Bronchial epithelial cell (primary cell): ENCODE results near the gene ALPI. TPM values are rescaled to one million over a fixed set of nuclear protein-coding genes. Genes with fewer than 3 reads are reported as not detected.
"Not testable (repeated sequence)": the region's sequence is repeated elsewhere in the genome, so short reads cannot be mapped to it uniquely, and the experiment has no call there.

Source experiments
- DNase-seq: peaks from one replicate; pipeline ENCODE4 v3.0.0-alpha.2; 2010; ENCODE audit warnings: low read depth
- FAIRE-seq: peaks from 2 replicates; lab custom pipeline; 2011; peaks lifted over from hg19 to GRCh38; lab: Jason Lieb, UNC
- H3K27me3 ChIP-seq: 2 replicates; pipeline ENCODE4 v1.5.1; 2011; ENCODE audit warnings: low read length; ENCODE audit not compliant: control insufficient read depth, insufficient read depth
- H3K36me3 ChIP-seq: 2 replicates; pipeline ENCODE4 v1.5.1; 2011; ENCODE audit warnings: low read length; ENCODE audit not compliant: control insufficient read depth, insufficient read depth
- H3K4me3 ChIP-seq: 2 replicates; pipeline ENCODE4 v1.5.1; 2011; ENCODE audit warnings: mild to moderate bottlenecking, low read depth, low read length, control low read depth
- total RNA-seq: library from RNA; depleted of rRNA; stranded (reverse); fragments of >200 nt; gene quantifications from 2 replicates; pipeline ENCODE4 v1.2.1, GENCODE V29; 2014
- TF ChIP-seq, protein P1 (sequence below): IDR thresholded peaks from 2 replicates; pipeline ENCODE4 v1.5.1; 2011; ENCODE audit warnings: mild to moderate bottlenecking, moderate library complexity, low read length, control low read depth, inconsistent platforms; ENCODE audit not compliant: insufficient read depth, severe bottlenecking

The ALPI gene
- total RNA-seq, 1 donor from 2014 or later, result not detected

DNA sequence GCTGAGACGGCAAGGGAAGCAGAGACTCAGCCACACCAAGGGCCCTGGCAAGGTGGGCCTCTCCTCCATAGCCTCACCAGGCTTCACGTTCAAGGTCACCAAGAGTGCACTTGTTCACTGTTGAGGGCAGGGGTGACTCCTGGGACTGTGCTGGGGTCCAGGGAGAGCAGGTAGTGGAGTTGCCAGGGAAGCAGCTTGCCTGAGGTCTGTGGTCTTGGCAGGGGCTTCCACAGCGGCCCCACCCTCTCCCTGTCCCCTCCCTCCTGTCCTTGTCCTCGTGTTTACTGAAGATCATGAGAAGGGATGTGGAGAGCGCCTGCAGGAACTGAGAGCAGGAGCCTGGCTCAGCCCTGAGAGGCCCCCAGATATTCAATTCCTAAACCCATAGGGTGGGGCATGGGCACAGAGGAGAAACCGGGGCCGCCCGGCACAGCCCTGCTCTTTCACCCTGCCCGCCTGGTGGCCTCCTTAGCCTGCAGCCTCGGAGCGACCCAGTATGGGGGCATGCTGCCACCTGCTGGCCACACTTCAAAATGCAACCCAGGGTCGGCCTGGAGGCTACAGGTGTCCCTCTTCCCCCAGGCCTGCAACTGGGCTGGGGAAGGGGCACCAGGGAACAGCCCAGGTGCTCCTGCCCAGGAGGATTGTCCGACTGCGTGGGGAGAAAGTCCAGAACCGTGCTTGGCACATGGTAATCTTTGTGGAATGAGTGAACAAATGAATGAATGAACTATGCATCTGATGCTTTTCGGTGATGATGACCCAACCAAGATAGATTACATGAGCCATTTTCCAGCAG lies 15.5 kb upstream of the ALPI start:
- H3K27me3 ChIP-seq, H3K4me3 ChIP-seq, FAIRE-seq, H3K36me3 ChIP-seq: not testable (repeated sequence)
- DNase-seq, result peak; percentile 48
- TF ChIP-seq, protein P1, sequence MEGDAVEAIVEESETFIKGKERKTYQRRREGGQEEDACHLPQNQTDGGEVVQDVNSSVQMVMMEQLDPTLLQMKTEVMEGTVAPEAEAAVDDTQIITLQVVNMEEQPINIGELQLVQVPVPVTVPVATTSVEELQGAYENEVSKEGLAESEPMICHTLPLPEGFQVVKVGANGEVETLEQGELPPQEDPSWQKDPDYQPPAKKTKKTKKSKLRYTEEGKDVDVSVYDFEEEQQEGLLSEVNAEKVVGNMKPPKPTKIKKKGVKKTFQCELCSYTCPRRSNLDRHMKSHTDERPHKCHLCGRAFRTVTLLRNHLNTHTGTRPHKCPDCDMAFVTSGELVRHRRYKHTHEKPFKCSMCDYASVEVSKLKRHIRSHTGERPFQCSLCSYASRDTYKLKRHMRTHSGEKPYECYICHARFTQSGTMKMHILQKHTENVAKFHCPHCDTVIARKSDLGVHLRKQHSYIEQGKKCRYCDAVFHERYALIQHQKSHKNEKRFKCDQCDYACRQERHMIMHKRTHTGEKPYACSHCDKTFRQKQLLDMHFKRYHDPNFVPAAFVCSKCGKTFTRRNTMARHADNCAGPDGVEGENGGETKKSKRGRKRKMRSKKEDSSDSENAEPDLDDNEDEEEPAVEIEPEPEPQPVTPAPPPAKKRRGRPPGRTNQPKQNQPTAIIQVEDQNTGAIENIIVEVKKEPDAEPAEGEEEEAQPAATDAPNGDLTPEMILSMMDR, result peak; percentile 94

DNA sequence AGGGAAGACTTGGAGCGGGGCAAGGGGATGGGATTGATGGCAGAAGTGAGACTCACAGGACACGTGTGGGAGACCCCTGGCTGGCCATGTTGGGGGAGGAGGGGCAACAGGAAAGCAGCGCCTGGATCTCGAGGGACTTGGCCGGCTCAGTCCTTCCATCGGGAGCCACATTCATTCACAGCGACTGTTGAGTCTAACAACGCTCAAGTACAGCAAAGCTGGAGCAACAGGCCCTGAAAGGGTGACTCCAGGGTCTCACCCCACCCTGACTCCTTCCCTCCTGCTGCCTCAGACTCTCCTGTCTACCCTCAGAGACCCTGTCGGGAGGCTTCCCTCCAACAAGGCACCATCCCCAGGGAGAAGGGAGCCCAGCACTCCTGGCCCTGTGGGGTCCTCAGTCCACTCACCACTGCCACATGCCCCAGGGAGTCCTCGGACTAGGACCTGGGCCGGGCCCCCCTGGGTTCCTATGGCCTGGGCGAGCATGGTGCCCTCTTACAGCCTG lies 14.8 kb upstream of the ALPI start:
- Histone ChIP-seq H3K27me3 (no peaks in the 10 kb centered on the region), H3K4me3 (no peak overlapping the region), H3K36me3 (no peaks in the 10 kb centered on the region)
- TF ChIP-seq, protein P1, result no peak
- DNase-seq (no peak), FAIRE-seq (peak; percentile 18)

DNA sequence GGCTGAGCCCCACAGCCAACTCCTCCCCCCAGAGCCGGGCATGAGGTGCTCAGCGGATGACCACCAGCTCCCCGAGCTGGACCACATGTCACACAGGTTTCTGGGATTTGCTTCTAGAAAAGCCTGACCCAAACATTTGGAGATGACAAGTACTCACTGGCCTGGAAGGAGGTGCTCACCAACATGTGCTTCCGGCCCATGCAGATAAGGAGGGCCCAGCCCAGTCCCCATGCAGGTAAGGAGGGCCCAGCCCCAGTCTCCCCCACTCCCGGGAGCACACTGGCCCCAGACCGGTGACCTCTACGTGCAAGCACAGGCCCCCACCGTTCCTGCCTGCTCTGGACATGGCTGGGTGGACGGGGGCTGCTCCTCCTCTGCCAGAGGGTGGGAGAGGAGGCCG lies 14.0 kb upstream of the ALPI start:
- H3K36me3 ChIP-seq, H3K27me3 ChIP-seq, DNase-seq, H3K4me3 ChIP-seq: not testable (repeated sequence)
- FAIRE-seq, result peak; percentile 66

DNA sequence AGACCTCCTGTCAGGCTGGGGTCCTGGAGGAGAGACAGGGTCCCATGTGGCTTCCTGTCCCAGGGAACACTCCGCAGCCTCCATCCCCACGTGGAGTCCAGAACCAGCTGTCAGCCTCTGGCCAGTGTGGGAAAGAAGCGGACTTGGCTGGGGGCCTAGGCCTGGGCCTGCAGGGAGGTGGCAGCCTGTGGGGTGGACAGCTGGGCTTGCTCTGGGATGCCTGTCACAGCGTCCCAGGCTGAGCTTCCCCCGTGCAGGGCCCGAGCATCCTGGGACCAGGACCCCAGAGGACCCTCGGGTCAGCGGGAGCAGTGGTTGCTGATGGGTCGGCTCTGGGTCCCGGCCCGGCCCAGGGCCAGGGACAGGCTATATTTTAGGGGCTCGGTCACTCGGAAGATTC lies 13.5 kb upstream of the ALPI start:
- H3K27me3 ChIP-seq, H3K36me3 ChIP-seq, FAIRE-seq, DNase-seq, H3K4me3 ChIP-seq: not testable (repeated sequence)

DNA sequence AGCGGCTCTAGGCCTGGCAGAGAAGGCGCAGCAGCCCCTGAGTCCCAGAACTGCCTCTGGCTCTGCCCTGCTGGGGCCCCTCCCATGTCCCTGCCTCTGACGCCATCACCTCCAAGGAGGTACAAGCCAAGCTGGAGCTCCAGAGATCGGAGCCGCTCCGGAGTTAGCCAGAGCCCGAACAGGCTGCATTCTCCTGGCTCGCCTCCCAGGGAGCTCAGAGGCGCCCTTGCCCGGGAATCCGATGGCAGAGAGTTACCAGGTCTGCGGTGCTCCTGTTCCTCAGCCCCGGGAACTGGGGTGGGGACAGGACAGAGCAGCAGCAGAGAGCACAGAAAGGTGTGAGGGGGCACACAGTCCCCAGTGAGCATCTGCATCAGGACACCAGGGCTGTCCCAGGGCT lies 12.9 kb upstream of the ALPI start:
- not testable (repeated sequence) for FAIRE-seq, DNase-seq, H3K27me3 ChIP-seq, H3K4me3 ChIP-seq, H3K36me3 ChIP-seq

DNA sequence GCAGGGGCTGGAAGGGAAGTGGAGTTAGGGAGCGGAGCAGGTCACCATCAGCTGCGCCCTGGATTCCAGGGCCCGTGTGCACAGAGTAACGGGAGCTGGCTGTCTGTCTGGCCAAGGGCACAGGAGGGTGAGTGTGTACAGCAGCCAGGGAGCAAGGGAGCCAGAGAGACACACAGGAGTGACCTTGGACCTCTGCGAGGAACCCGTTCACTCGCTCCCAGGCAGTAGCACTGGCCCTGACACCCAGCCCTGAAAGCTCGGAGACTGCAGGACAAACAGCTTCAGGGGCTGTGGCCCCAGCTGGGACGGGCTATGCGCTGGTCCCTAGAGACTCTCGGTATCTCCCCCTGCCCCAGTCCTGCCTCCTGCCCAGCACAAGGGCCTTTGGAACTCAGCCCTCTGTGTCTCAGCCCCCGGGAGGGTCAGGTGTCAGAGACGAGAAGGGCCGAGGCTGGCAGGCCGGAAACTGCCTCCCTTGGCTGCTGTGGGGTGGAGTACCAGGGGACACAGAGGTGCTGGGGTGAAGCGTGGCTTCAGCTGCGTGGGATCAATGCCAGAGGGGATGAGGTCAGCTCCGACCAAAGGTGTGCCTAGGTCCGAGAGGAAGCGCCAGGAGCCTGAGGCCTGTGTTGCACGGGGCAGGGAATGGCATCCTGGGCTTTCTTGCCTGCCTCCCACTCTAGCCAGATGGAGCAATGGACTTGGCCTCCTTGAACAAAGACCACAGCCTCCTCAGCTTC lies 12.1 kb upstream of the ALPI start:
- DNase-seq, FAIRE-seq, H3K27me3 ChIP-seq, H3K36me3 ChIP-seq, H3K4me3 ChIP-seq: not testable (repeated sequence)

DNA sequence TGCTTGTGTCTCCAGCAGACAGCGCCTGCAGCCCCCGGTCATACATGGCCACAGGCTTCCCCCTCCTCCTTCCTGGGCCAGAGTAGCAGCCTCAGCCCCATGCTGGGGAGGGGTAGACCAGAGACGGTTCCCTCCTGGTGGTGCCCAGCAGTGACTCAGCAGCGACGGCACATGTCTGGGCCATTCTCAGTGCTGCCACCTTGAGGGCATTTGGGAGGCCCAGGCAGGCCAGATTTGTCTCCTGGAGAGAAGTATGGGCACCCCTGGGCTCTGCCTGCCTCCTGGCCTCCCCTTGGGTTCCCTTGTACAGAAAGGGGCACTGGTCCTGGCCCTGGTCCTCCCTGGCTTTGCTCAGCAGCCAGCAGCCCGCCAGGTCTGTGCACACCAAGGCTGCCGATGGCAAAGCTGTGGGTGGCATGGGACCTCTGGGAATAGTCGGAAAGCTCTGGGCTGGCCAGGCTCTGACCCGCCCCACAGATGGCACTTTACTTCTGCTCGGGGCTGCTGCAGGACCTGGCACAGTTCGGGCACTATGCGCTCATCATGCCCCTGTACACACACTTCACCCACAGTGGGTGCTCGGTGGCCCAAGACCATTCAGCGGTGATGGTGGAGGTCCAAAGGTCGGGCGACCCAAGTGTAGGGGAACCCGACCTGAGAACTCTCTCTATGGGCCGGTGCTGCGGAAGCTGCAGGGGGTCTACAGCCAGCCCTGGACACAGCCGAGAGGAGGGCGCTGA lies 11.4 kb upstream of the ALPI start:
- Histone ChIP-seq H3K36me3 (no peaks in the 10 kb centered on the region), H3K4me3 (no peak overlapping the region), H3K27me3 (no peaks in the 10 kb centered on the region)
- TF ChIP-seq, protein P1, result peak; percentile 90
- peak; percentile 58 for DNase-seq
- no peak for FAIRE-seq

DNA sequence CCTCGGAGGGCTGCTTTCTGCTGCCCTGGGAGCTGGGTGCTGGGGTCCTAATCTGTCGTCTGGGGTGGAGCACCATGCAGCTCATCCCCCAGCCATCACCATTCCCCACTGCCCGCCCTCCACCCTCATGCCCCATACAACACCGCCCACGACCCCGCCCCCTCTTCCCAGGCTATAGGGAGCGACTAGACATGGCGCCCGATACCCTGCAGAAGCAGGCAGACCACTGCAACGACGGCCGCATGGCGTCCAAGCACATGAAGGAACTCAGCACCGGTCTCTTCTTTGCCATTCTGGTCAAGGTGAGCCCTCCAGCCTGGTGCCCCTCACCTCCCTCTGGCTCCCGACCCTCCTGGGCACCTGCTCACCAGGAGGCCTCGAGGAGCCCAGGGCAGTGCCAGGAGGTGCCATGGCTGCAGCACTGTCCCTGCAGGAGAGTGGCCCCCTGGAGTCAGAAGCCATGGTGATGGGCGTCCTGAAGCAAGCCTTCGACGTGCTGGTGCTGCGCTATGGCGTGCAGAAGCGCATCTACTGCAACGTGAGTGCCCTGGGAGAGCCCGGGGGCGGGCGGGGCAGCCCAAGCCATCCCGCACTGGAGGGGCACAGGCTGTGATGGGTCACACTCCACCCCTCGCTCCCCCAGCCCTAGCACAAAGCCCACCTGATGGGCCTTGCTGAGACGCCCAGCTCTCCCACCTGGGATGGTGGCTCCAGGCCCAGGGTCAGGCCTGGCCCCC lies 10.6 kb upstream of the ALPI start:
- not testable (repeated sequence) for DNase-seq, H3K36me3 ChIP-seq, H3K27me3 ChIP-seq, H3K4me3 ChIP-seq
- peak; percentile 18 for FAIRE-seq
